IPS-15b (cell line): ENCODE results near the gene RIF1.

Experiments
- H3K27me3 ChIP-seq: one replicate; pipeline ENCODE4 v1.6.1; 2013; ENCODE audit warnings: low read length; ENCODE audit not compliant: control insufficient read depth, insufficient read depth
- H3K36me3 ChIP-seq: one replicate; pipeline ENCODE4 v1.6.1; 2013; ENCODE audit warnings: low read length; ENCODE audit not compliant: control insufficient read depth, insufficient read depth
- H3K4me1 ChIP-seq: one replicate; pipeline ENCODE4 v1.6.1; 2013; ENCODE audit warnings: mild to moderate bottlenecking, low read length; ENCODE audit not compliant: control insufficient read depth, insufficient read depth
- H3K4me3 ChIP-seq: one replicate; pipeline ENCODE4 v1.5.1; 2013; ENCODE audit warnings: low read depth, low read length
- H3K9ac ChIP-seq: one replicate; pipeline ENCODE4 v1.6.1; 2013; ENCODE audit warnings: low read depth, mild to moderate bottlenecking, low read length
- H3K9me3 ChIP-seq: one replicate; pipeline ENCODE4 v1.6.1; 2013; ENCODE audit warnings: mild to moderate bottlenecking, low read length; ENCODE audit not compliant: control insufficient read depth, insufficient read depth

RIF1 gene

DNA sequence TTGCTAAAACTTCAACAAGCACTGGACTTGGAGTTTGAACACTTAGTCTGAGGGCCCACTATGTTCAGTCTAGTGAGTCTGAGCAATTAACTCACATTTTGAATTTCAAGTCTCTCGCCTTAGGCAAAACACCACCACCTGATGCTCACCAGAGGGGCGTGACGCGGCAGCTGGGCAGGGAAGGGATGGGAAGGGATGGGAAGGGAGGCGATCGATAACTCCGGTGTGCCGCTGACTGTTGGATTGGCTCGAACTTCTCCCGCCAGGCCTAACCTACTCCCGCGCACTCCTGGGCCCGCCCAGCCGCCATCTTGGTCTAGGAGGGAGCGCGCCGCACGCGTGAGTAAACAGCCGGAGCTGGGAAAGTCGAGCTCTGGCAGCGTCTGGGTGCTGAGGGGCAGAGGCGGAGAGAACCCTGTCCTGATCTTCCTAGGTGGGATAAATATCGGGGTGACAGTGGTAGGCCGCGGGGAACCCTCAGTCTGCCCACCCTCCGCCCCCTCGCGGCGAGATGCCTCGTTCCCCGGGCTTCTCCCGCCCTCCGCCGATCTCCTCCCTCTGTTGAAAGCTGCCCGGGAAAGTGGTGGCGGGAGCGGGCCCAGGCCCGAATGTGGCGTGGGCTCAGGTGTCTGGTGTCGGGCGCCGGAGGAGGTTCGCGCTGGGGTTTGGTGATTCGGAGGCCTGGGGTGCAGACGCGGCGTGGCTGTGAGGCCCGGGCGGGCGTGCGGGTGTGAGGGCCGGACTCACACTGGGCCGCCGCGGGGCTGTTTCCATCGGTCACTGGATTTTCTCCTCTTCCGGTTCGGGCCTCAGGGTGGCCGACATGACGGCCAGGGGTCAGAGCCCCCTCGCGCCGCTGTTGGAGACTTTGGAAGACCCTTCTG is at the start of gene RIF1:
Gene RIF1, plus strand, starts transcription at position 302 of the 884 bp plus-strand sequence. Its CDS starts 522 bp downstream, at position 824.
- Histone ChIP-seq H3K4me3 (peak within 1 kb of the TSS; percentile 87), H3K9me3 (no peaks in the 10 kb centered on the region), H3K27me3 (no peaks in the 10 kb centered on the region), H3K9ac (peak within 1 kb of the TSS; percentile 94), H3K4me1 (peaks cover 2% of the 10 kb centered on the region), H3K36me3 (peaks cover 9% of the 10 kb centered on the region)

GRCh38 chr2:151361674-151362370 is 47.9 kb upstream of the RIF1 start:
- Histone ChIP-seq H3K4me1 (peaks cover 10% of the 10 kb centered on the region), H3K9ac (no peak overlapping the region), H3K4me3 (no peak overlapping the region), H3K27me3 (no peaks in the 10 kb centered on the region), H3K9me3 (no peaks in the 10 kb centered on the region), H3K36me3 (no peaks in the 10 kb centered on the region)

GRCh38 chr2:151363709-151364108 is 46.0 kb upstream of the RIF1 start:
- Histone ChIP-seq H3K4me1 (no peaks in the 10 kb centered on the region), H3K9me3 (no peaks in the 10 kb centered on the region), H3K4me3 (no peak overlapping the region), H3K36me3 (no peaks in the 10 kb centered on the region), H3K27me3 (no peaks in the 10 kb centered on the region), H3K9ac (no peak overlapping the region)

- H3K4me3 ChIP-seq, result no peak overlapping the region
- no peak overlapping the region for H3K9ac ChIP-seq
- H3K4me1 ChIP-seq, result no peaks in the 10 kb centered on the region
- no peaks in the 10 kb centered on the region for H3K36me3 ChIP-seq
- H3K27me3 ChIP-seq, result no peaks in the 10 kb centered on the region
- no peaks in the 10 kb centered on the region for H3K9me3 ChIP-seq
Observed at GRCh38 chr2:151367571-151367970, 42.1 kb upstream of the RIF1 start.

GRCh38 chr2:151374436-151374835 is 35.3 kb upstream of the RIF1 start:
- H3K9ac ChIP-seq, result no peak overlapping the region
- H3K4me3 ChIP-seq, result no peak overlapping the region
- no peaks in the 10 kb centered on the region for H3K9me3 ChIP-seq
- H3K4me1 ChIP-seq, result peaks cover 10% of the 10 kb centered on the region
- no peaks in the 10 kb centered on the region for H3K27me3 ChIP-seq
- H3K36me3 ChIP-seq, result no peaks in the 10 kb centered on the region

GRCh38 chr2:151379169-151379568 is 30.5 kb upstream of the RIF1 start:
- Histone ChIP-seq H3K27me3 (no peaks in the 10 kb centered on the region), H3K9ac (no peak overlapping the region), H3K4me3 (no peak overlapping the region), H3K4me1 (peaks cover 3% of the 10 kb centered on the region), H3K36me3 (no peaks in the 10 kb centered on the region), H3K9me3 (no peaks in the 10 kb centered on the region)

GRCh38 chr2:151380580-151381235 is 29.0 kb upstream of the RIF1 start:
- Histone ChIP-seq H3K4me3 (no peak overlapping the region), H3K27me3 (no peaks in the 10 kb centered on the region), H3K4me1 (no peaks in the 10 kb centered on the region), H3K9me3 (no peaks in the 10 kb centered on the region), H3K36me3 (no peaks in the 10 kb centered on the region), H3K9ac (no peak overlapping the region)

GRCh38 chr2:151381266-151381665 is 28.4 kb upstream of the RIF1 start:
- no peak overlapping the region for H3K9ac ChIP-seq
- no peaks in the 10 kb centered on the region for H3K4me1 ChIP-seq
- no peak overlapping the region for H3K4me3 ChIP-seq
- H3K27me3 ChIP-seq, result no peaks in the 10 kb centered on the region
- no peaks in the 10 kb centered on the region for H3K36me3 ChIP-seq
- no peaks in the 10 kb centered on the region for H3K9me3 ChIP-seq

- no peaks in the 10 kb centered on the region for H3K27me3 ChIP-seq
- no peak overlapping the region for H3K9ac ChIP-seq
- H3K36me3 ChIP-seq, result no peaks in the 10 kb centered on the region
- H3K9me3 ChIP-seq, result no peaks in the 10 kb centered on the region
- no peak overlapping the region for H3K4me3 ChIP-seq
- no peaks in the 10 kb centered on the region for H3K4me1 ChIP-seq
Observed at GRCh38 chr2:151388011-151388410, 21.7 kb upstream of the RIF1 start.

GRCh38 chr2:151391436-151391835 is 18.3 kb upstream of the RIF1 start:
- Histone ChIP-seq H3K4me3 (no peak overlapping the region), H3K27me3 (no peaks in the 10 kb centered on the region), H3K9me3 (no peaks in the 10 kb centered on the region), H3K4me1 (no peaks in the 10 kb centered on the region), H3K9ac (no peak overlapping the region), H3K36me3 (no peaks in the 10 kb centered on the region)

- no peak overlapping the region for H3K4me3 ChIP-seq
- no peaks in the 10 kb centered on the region for H3K9me3 ChIP-seq
- H3K36me3 ChIP-seq, result no peaks in the 10 kb centered on the region
- H3K9ac ChIP-seq, result no peak overlapping the region
- no peaks in the 10 kb centered on the region for H3K4me1 ChIP-seq
- H3K27me3 ChIP-seq, result no peaks in the 10 kb centered on the region
Observed at GRCh38 chr2:151394509-151394908, 15.2 kb upstream of the RIF1 start.
